ENCODE data around the gene MYOM3. TPM values are rescaled to one million over a fixed set of nuclear protein-coding genes. Genes with fewer than 3 reads are reported as not detected.
"Not testable (repeated sequence)": the region's sequence is repeated elsewhere in the genome, so short reads cannot be mapped to it uniquely, and the experiment has no call there.

The MYOM3 gene
- total and polyA plus RNA-seq, 8 donors: 0.06 to 0.52 (median 0.27) TPM; not detected in 1

GRCh38 chr1:24042315-24042714 is 69.6 kb downstream of the MYOM3 start:
- TF ChIP-seq CTCF (IDR thresholded peaks at IDR 0.05): no peak

GRCh38 chr1:24036088-24036487 is 75.8 kb downstream of the MYOM3 start:
- Histone ChIP-seq H3K9me3 (no peaks in the 10 kb centered on the region), H3K27me3 (no peaks in the 10 kb centered on the region), H3K4me3 (no peak overlapping the region), H3K4me1 (no peaks in the 10 kb centered on the region), H3K36me3 (no peaks in the 10 kb centered on the region), H3K27ac (no peak overlapping the region)
- DNase-seq (no peak), ATAC-seq (no peak)
- intact Hi-C loops (cut with DNase I): no loop called here
- no peak for TF ChIP-seq CTCF (IDR thresholded peaks at IDR 0.05)

More at GRCh38 chr1:24042315-24042714, 69.6 kb downstream of the MYOM3 start:
- intact Hi-C loops (cut with DNase I): no loop called here
- Histone ChIP-seq H3K4me1 (peaks cover 0 to 3% of the 10 kb centered on the region in 2 donors), H3K9me3 (no peaks in the 10 kb centered on the region), H3K4me3 (no peak overlapping the region), H3K27me3 (no peaks in the 10 kb centered on the region), H3K36me3 (no peaks in the 10 kb centered on the region), H3K27ac (no peak overlapping the region)
- DNase-seq: no peak
- ATAC-seq: no peak

- no peak for DNase-seq
Observed at GRCh38 chr1:24032981-24033380, 79.0 kb downstream of the MYOM3 start.

GRCh38 chr1:24030976-24031516 is 80.9 kb downstream of the MYOM3 start:
- H3K27me3 ChIP-seq; H3K4me1 ChIP-seq; intact Hi-C loops (cut with DNase I); H3K4me3 ChIP-seq; DNase-seq; H3K36me3 ChIP-seq; H3K27ac ChIP-seq; ATAC-seq; H3K9me3 ChIP-seq: not testable (repeated sequence)

More at GRCh38 chr1:24032981-24033380, 79.0 kb downstream of the MYOM3 start:
- H3K4me1 ChIP-seq: no peaks in the 10 kb centered on the region
- H3K4me3 ChIP-seq: no peak overlapping the region
- no peak for ATAC-seq
- no peak for TF ChIP-seq CTCF (IDR thresholded peaks at IDR 0.05)
- no peaks in the 10 kb centered on the region for H3K27me3 ChIP-seq
- no peaks in the 10 kb centered on the region for H3K36me3 ChIP-seq
- H3K27ac ChIP-seq: no peak overlapping the region
- intact Hi-C loops (cut with DNase I): no loop called here
- H3K9me3 ChIP-seq: no peaks in the 10 kb centered on the region

GRCh38 chr1:24027838-24028468 is 84.0 kb downstream of the MYOM3 start:
- H3K27ac ChIP-seq: no peak overlapping the region
- peak; percentile 88 for ATAC-seq
- no peaks in the 10 kb centered on the region for H3K27me3 ChIP-seq
- DNase-seq: peak in 1 of 4 donors; percentile 67
- no peaks in the 10 kb centered on the region for H3K4me1 ChIP-seq
- intact Hi-C loops (cut with DNase I): no loop called here
- no peak overlapping the region for H3K4me3 ChIP-seq
- peak in 1 of 2 donors; percentile 53 for TF ChIP-seq CTCF (IDR thresholded peaks at IDR 0.05)
- H3K9me3 ChIP-seq: no peaks in the 10 kb centered on the region
- H3K36me3 ChIP-seq: no peaks in the 10 kb centered on the region
